HL-60 (cell line): ENCODE data around the gene VAT1L.

Experiments used
- GABPA ChIP-seq: IDR thresholded peaks from 2 replicates; pipeline ENCODE4 v1.6.1; 2012; ENCODE audit warnings: low read depth
- POLR2AphosphoS5 ChIP-seq: IDR thresholded peaks from 2 replicates; pipeline ENCODE4 v1.6.1; 2012; ENCODE audit warnings: low read depth
- REST ChIP-seq: IDR thresholded peaks from 2 replicates; pipeline ENCODE4 v1.6.1; 2012; ENCODE audit warnings: low read depth; ENCODE audit not compliant: insufficient replicate concordance
- SPI1 ChIP-seq: IDR thresholded peaks from 2 replicates; pipeline ENCODE4 v1.6.1; 2012; ENCODE audit warnings: low read depth, mild to moderate bottlenecking, borderline replicate concordance
- TF ChIP-seq, protein P1 (sequence below): IDR thresholded peaks from one replicate; pipeline ENCODE4 v1.5.1; 2011; ENCODE audit warnings: low read length, control low read depth, inconsistent platforms; ENCODE audit not compliant: insufficient read depth

DNA sequence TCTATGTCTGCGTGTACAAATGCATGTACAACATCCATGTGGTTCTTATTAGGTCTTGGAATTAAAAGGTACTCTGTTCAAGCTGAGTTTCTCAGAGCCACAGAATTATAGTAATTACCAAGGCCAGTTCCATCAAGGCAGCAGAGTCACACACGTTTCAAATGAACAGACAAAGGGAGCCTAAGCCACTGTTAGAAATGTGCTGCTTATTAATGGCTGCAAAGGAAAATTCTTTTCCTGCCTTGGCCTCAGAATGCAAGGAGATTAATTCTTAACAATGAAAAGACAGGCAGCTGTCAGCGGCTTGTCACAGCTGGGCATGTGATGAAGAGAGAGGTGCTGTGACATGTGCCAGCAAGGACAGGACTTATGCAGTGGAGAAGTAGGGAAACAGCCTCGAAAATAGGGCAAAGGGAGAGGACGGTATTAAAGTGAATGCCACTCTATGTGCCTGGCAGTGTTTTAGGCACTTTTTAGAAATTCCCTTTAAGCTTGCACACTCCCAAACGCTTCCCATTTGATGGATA lies 133.9 kb downstream of the VAT1L start:
- TF ChIP-seq, protein P1, sequence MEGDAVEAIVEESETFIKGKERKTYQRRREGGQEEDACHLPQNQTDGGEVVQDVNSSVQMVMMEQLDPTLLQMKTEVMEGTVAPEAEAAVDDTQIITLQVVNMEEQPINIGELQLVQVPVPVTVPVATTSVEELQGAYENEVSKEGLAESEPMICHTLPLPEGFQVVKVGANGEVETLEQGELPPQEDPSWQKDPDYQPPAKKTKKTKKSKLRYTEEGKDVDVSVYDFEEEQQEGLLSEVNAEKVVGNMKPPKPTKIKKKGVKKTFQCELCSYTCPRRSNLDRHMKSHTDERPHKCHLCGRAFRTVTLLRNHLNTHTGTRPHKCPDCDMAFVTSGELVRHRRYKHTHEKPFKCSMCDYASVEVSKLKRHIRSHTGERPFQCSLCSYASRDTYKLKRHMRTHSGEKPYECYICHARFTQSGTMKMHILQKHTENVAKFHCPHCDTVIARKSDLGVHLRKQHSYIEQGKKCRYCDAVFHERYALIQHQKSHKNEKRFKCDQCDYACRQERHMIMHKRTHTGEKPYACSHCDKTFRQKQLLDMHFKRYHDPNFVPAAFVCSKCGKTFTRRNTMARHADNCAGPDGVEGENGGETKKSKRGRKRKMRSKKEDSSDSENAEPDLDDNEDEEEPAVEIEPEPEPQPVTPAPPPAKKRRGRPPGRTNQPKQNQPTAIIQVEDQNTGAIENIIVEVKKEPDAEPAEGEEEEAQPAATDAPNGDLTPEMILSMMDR = no peak
- no peak for TF ChIP-seq POLR2AphosphoS5
- no peak for TF ChIP-seq GABPA
- TF ChIP-seq SPI1 = no peak
- no peak for TF ChIP-seq REST
